NAMALWA (cell line): ENCODE data around the gene SERTAD1.
"Not testable (repeated sequence)": the region's sequence is repeated elsewhere in the genome, so short reads cannot be mapped to it uniquely, and the experiment has no call there.

ENCODE experiments used
- DNase-seq: peaks from one replicate; pipeline ENCODE4 v3.0.0-alpha.2; 2015; ENCODE audit warnings: low spot score

The SERTAD1 gene

DNA sequence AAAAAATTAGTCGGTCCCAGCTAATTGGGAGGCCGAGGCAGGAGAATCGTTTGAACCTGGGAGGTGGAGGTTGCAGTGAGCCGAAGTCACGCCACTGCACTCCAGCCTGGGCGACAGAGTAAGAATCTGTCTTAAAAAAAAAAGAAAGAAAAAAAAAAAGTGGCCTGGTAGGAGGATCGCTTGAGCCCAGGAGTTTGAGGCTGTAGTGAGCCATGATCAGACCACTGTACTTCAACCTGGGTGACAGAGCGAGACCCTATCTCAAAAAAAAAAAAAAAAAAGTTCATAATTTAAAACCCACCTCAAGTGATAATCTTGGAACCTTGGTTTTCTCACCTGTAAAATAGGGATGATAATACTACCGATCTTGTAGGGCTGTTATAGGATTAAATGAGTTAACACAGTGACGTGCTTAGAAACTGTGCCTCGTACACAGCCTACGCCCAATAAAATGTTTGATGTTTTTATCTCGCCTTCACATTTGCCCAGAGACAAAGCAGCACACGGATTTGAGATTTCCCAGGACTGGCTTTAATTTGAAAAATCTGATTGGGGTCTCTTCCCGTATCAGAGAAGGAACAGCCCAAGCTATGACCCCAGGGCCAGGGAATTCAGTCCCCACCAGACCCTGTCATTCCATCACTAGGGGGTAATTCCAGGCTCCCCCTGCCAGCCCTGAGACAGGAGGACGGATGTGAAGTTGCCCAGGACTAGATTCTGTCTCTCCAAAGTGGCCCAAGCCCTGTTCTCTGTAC is 3.6 kb downstream of the SERTAD1 start:
- DNase-seq = no peak

DNA sequence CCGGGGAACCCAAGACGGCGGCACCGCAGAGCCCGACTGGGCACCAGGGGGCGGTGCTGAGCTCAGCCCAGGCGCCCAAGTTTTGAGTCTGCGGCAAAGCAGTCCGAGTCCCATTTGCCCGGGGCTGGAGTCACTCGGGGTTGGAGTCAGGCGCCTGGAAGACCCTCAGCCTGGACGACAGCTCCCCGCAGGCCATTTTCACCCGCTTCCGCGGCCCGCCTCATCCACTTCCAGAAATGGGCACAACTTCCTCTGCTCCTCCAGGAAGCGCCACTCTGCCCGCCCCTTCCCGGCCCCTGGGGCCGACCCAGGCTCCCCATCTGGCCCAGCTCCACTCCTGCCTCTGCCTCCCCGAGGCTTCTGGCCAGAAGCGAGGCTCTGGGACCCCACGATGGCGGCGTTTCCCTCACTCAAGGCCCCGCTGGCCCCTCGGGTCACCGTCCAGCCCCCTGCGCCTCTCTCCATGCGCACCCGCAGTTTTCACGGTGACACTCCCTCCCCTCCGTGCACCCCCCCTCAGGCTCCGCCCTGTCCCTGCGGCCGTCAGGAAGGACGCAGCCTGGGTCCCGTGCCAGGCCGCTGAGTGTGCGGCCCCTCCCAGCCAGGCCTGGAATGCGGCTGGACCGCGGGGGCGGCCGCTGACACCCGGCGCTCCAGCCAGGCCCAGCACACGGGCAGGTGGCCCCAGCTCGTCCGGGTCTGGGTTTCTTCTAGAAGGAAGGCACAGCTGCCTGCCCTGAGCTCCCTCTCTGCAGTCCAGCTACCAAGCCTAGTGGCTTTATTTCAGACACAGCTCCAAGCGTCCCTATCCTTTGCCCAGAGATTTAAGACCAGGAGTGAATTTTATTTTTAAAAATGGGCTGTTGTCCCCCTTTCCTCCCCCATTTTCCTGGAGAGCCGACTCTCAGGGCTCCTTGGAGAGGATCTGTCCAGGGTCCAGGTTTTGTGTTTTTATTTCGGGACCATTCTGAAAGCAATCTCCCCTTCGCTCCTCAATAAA is 4.7 kb downstream of the SERTAD1 start:
- peak; percentile 84 for DNase-seq

DNA sequence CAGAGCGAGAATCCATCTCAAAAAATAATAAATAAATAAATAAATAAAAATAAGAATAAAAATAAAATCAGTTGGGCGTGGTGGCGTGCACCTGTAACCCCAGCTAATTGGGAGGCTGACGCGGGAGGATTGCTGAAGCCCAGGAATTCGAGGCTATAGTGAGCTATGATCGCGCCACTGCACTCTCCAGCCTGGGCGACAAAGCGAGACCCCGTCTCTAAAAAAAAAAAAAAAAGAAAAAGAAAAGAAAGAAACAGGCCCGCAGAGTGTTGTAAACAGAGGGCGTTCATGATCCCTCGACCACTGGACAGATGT is 5.4 kb downstream of the SERTAD1 start:
- DNase-seq = no peak

DNA sequence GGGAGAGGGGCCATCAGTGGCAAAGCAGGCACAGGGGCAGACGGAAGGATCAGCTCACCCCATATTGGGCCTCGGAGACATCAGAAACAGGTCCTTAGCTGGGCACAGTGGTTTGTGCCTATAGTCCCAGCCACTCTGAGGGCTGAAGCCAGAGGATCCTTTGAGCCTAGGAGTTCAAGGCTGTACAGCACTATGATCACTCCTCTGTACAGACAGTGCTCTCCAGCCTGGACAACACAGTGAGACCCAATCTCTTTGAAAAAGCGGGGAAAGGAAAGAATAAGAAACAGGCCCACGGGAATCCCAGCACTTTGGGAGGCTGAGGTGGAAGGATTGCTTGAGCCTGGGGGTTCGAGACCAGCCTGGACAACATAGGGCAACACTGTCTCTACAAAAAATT is 6.0 kb downstream of the SERTAD1 start:
- DNase-seq = no peak

DNA sequence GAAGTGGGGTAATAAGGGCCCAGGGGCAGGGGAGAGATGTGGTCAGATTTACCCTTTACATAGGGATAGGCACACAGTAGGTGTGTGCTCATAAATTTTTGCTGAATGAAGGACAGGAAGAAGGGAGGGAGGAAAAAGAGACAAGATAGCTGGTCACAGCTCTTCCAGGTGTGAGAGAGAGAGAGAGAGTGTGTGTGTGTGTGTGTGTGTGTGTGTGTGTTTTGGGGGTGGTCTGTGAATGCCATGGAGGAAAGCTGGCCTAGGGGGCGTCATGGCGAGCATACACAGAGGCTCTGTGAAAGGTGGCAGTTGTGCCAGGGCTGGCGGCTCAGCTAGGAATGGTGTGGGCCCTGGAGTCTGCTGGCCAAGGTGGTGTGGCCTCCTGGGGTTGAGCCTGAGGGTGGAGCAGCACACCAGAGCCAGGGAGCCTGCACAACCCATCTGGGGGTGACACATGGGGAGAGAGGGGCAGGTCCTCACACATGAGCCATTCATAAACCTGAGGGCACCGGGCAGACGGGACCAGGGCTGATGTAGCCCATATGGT is 6.7 kb downstream of the SERTAD1 start:
- DNase-seq = no peak

DNA sequence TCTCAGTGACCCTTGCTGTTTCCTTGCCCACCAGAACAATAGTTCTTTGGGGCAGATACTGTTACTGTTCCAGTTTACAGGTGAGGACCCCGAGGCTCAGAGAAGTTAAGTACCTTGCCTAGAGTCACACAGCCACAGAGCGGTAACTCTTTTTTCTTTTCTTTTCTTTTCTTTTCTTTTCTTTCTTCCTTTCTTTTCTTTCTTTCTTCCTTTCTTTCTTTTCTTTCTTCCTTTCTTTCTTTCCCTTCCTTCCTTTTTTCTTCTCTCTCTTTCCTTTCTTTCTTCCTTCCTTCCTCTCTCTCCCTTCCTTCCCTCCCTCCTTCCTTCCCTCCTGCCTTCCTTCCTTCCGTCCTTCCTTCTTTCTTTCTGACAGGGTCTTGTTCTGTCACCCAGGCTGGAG is 7.8 kb downstream of the SERTAD1 start:
- DNase-seq = no peak

DNA sequence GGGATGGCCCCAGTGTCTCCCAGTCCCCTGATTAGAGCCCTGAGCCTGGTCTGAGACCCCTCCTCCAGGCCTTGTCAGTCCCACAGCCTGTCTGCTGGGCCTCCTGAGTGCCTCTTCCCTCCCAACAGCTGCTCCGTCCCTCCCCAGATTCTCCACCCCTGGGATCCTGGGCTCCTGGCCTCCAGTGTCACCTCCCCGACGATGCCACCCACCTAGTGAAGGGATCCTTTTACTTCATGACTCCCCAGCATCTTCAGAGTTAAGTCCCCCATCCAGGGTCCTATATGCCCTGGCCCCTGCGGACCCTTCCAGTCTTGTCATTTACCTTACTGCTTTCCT is 8.2 kb downstream of the SERTAD1 start:
- DNase-seq = no peak

DNA sequence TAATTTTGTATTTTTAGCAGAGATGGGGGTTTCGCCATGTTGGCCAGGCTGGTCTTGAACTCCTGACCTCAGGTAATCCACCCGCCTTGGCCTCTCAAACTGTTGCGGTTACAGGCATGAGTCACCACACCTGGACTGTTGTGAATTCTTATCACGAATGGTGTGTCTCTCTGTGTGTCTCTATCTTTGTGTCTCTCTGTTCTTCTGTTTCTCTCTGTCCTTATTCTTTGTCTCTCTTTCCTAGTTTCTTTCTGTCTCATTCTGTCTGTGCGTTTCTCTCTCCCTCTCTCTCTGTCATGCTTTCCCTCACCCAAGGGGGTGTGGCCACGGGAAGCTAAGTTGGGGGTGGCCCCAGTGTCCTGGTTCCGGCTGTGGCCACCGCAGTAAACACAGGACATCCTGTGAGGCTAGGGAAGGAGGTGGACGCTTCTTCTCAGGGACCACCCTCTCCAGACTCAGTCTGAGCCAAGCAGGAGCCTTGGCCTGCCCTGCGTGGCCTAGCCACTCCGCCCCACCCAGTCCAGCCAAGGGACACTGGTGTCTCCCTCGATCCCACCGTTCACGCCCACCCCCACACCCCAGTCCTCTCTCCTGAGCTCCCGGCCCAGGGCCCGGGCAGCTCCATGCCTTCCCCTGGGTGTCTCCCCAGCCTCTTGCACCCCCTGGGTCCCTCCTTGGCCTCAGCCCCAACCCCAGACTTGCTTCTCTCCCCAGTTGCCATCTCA is 8.7 kb downstream of the SERTAD1 start:
- DNase-seq = no peak

DNA sequence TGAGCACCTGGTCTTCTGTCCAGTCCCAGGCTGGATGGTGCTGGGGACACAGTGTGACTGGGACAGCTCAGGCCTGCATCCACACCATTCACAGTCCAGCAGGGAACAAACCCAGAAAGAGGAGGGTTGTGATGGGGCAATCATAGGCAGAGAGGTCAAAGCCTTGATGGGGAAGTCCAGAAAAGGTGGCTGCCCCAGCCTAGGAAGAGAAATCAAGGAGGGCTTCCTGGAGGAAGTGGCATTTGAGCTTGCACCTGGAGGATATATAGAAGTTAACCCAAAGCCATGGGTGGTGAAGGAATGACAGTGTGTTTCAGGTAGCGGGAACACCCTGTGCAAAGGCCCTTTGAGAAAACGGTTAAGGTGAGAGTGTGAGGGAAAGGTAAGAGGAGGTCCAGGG is 10.0 kb downstream of the SERTAD1 start:
- no peak for DNase-seq

DNA sequence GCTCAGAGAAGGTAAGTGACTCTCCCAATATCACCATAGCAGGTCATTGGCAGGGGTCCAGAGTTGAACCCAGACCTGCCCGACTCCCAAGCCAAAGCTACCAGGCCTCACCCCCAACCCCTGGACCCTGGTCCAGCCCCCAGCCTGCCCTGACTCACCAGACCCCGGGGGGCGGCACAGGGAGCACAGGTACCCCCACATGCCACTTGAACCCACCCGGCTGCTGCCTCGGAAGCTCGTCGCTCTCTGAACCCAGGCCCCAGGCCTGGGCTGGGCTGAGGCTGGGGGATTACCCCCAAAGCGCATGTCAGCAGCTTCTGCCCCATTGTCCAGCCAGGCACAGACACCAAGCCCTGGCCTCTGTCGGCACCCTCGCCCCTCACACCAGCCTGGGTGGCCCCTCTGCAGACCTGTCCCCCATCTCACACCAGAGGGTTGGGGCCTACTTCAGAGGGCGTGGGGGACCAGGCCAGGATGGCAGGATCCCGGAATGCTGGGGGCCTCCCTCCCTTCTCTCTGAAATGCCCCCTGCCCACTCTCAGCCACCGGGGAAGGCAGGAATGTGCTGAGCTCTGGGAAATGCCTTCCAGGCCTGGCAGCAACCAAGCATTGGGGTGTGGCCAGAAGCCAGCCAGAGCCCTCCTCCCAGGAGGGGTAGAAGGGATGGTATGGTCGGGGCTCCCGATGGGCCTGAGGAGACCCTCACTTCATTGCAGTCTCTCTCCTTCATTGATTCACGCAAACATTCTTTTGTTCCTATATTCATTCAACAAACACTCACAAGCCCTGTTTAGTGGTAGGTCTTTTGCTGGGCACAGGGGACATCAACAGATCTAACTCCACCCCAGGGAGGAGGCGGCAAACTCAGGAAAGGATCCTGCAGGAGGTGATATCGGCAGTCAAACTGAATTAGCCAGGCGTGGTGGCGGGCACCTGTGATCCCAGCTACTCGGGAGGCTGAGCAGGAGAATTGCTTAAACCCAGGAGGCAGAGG is 11.0 kb downstream of the SERTAD1 start:
- DNase-seq = no peak

DNA sequence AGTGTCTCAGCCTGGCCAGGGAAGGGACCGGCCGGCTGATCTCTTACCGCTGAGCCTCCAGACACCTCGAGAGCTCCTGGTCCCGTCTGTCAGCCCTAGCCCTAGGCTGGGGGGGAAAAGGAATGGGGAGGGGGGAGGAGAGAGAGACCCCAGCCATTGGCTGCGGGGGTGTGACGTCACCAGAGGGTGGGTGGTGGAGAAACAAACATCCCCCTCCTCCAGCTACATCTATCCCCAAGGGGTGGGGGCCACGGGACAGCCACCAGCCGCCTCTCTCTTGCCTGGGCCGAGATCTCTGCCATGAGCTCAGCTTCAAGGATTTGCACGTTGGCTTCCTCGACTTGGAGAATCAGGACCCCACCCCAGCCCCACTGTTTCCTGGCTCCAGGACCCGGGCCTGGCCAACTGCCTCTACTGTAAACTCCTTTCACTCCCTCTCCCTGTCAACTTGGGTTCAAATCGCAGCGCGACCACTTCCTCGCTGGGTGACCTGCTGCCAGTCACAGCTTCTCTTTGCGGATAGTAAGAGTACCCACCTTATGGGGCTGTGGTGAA is 12.4 kb downstream of the SERTAD1 start, which contains the start of gene PRX:
Gene PRX (minus strand): TSS at position 88 of the 555 bp plus-strand sequence. CDS start 5,446 bp downstream, outside the sequence.
- DNase-seq = no peak

DNA sequence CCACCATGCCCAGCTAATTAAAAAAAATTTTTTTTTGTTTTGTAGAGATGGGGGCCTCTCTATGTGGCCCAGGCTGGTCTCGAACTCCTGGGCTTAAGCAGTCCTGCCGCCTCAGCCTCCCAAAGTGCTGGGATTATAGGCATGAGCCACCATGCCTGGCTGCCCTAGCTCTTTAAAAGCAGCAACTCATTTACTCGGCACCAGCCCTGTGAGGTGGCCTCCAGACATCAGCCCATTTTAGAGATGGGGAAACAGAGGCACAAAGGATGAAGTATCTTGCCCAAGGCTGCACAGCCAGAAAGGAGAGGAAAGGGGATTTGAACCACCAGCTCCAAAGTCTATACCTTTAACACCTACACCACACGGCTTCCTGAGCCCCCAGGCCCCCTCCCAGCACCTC is 12.9 kb downstream of the SERTAD1 start:
- DNase-seq = no peak

DNA sequence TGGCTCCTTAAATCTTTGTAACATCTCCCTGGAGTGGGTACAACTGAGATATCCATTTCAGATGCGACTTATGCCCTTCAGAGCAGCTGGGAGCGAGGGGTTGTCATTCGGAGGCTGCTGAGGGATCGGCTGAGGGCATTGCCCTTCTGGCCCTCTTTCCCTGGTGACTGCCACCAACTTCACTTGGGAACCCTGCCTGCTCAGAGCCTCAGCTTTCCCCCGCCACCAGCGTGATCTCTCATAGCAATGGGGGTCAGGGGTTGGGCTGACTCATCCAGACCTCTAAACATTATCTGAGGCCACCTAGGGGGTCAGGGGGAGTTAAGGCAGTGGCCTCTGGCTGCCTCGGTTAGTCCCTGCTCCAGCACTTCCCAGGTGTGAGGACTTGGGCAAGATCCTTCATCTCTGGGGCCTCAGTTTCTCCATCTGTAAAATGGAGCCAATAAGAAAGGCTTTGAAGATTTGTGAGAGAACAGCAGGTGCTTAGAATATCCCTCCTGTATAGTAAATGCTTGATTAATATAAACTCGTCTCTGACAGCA is 13.8 kb downstream of the SERTAD1 start:
- DNase-seq = no peak

DNA sequence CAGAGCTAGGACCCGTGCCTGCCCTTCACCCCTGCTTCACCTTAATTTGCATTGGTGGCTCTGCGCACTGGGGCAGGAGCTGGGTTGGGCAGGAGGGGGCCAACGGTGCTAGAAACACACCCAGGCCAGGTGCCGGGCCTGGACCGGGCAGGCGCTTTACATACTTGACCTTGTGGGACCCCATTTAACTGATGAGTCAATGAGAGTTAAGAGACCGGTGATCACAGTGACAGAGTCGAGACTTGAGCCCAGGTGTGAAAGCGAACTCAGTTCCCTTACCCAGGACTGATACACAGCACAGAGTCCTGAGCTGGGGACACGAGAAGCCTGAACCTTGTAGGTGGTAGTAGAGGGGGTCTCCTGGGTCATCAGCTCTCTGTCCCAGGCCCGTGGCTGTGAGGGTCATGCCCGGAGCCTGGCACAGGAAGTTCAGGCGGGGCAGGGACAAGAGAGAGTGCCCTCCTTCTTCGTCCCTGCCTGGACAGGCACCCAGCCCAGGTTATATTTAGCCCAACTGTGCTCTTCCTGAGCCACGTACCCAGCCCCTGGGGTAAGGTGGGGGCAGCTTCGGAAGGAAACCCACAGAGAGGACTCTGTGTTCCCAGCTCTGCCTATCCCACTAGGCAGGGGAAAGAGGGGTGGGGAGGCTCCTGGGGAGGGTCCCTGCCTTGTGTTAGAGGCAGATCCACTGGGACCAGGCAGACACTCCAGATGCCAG is 14.5 kb downstream of the SERTAD1 start:
- DNase-seq = no peak

DNA sequence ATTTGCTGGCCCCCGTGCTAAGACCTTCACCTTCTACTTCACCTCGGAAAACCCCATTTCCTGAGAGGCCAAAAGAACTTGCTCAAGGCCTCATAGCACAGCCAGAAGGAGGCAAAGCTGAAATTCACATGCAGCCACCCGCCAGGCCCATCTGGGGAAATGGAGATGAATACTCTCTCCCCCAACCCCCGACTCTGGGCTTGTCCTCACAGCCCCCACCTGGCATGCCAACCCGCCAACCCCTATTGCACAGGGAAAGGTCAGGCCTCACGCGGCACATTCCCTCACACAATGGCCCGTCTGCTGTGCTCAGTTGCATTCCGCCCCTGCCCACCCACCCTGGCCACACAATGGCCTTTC is 15.8 kb downstream of the SERTAD1 start:
- peak; percentile 28 for DNase-seq

DNA sequence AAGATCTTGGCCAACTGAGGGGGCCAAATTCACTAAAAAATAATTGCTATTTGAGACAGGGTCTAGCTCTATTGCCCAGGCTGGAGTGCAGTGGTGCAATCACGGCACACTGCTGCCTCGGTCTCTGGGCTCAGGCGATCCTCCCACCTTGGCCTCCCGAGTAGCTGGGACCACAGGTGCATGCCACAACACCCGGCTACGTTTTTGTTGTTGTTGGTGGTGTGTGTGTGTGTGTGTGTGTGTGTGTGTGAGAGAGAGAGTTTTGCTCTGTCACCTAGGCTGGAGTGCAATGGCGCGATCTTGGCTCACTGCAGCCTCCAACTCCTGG is 17.2 kb downstream of the SERTAD1 start:
- DNase-seq = not testable (repeated sequence)

DNA sequence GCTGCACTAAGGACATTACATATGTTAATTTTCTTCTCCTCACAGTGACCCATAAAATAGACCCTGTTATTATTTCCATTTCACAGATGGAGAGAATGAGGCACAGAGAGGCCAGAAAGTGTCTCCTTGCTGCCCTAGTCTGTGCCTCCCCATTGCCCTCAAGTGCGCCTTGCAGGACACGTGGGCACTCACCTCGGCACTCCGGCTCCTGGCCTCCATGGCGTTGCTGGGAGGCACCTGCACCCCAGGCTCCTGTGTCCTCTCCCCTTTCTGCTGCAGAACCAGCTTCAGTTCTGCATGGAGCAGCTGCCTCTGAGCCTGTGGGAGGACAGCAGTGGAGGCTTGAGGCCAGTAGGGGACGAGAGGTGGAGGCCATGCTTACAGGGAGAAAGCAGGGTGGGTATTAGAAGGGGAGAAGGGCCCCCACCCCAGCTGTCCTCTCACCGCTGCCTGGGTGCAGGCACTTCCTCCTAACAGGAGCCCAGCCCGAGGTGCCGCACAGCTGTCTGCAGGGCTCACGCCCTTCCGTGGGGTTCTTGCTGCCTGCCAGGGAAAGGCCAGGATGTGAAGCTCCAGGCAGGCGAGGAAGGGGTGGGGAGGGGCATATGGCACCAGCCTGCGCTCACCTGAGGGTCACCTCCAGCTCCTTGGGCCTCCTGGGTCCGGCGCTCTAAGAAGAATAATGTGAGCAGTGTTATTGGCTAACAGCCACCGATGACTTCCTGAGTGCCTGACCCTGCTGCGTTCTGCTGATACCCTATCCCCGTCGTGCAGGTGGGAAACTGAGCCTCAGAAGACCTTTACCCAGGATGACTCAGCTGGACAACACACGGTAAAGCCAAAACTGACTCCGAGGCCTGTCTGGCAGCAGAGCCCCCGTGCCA is 17.8 kb downstream of the SERTAD1 start:
- DNase-seq = no peak

DNA sequence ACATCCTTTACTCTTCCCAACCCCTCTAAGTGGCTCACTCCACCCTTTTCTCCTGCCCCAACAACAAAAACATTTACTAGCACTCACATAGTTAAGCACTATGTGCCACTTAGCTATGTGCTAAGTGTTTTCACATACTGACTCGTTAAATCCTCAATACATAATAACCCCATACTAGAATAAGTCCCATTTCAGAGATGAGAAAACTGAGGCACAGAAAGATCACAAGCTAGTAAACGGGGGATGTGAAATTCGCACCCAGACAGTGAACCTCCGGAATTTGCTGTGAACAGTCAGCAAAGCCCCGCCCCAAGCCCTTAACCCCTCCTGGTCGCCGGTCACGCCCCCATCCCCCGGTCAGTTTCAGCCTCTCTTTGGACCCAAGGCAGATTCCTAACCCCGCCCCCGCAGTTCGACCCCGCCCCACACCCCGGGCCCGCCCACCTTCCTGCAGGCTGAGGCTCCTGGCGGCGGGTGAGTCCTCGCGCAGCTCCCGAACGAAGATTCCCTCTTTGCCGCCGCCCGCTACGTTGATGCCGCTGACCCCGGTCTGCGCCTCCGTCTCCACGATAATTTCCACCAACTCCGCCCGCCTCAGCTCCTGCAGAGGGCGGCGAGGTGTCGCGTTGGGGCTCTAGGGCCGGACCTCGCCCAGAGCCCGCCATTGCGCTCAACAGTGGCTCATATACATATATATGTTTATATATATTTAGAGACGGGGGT is 22.4 kb downstream of the SERTAD1 start:
- DNase-seq = peak; percentile 90
